Adrenal gland (tissue), 5 donors: Measurements from ENCODE around the gene MLST8.

ENCODE experiments used
- POLR2A ChIP-seq, 2 donors: fragments of 450-650 bp; IDR thresholded peaks; one replicate each; pipeline ENCODE4 v1.6.1; 2017; ENCODE audit warnings: antibody characterized with exemption in 2 of 2, mild to moderate bottlenecking in 2 of 2, moderate library complexity in 1 of 2
- TF ChIP-seq, protein P1 (sequence below), 6 experiments: fragments of 450-650 bp in 4 of 6; fragments of 200-600 bp in 2 of 6; sonication (generic) in 1 of 6; IDR thresholded peaks; 1 replicate in 5 of 6; 2 replicates in 1 of 6; pipeline versions ENCODE4 v1.5.1 to v1.8.0; 2016 to 2021; ENCODE audit warnings: antibody characterized with exemption in 6 of 6, mild to moderate bottlenecking in 2 of 6, moderate library complexity in 1 of 6
- donor health status: DM: no; HTN: no; CAD: no.

DNA sequence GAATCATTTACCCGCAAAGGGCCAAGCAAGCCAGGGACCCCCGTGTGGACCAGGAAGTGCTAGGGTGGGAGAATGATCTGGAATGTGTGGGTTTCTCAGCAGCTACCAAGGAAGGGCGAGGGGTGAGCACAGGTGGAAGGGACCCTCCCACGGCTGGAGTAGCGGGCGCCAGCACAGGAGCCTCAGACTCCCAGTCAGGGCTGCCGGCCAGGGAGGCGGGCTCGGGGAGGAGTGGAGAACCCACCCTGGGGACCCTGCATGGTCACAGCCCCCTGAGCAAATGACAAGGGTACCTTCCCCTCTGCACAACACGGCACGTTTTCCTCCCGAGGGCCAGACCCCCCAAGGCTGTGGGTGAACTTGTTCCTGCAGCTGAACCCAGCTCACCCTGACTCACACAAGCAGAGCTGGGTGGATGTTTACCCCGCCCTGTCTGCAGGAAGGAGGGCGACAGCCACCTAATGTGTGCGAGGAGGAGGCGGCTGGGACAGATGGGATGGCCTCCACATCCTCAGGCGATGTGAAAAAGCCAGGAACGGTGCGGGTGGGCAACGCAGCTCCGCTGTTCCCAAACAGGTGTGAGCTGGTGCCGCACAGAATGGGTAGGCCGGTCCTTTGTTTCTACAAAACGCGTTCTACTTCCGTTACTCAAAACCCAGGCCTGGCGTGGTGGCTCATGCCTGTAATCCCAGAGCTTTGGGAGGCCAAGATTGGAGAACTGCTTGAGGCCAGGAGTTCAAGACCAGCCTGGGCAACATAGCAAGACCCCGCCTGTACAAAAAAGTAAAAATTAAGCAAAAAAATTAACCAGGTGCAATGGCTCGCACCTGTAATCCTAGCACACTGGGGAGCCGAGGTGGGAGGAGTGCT is 39.9 kb downstream of the MLST8 start:
- TF ChIP-seq, protein P1, sequence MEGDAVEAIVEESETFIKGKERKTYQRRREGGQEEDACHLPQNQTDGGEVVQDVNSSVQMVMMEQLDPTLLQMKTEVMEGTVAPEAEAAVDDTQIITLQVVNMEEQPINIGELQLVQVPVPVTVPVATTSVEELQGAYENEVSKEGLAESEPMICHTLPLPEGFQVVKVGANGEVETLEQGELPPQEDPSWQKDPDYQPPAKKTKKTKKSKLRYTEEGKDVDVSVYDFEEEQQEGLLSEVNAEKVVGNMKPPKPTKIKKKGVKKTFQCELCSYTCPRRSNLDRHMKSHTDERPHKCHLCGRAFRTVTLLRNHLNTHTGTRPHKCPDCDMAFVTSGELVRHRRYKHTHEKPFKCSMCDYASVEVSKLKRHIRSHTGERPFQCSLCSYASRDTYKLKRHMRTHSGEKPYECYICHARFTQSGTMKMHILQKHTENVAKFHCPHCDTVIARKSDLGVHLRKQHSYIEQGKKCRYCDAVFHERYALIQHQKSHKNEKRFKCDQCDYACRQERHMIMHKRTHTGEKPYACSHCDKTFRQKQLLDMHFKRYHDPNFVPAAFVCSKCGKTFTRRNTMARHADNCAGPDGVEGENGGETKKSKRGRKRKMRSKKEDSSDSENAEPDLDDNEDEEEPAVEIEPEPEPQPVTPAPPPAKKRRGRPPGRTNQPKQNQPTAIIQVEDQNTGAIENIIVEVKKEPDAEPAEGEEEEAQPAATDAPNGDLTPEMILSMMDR (IDR thresholded peaks at IDR 0.05): no peak
- no peak for TF ChIP-seq POLR2A (IDR thresholded peaks at IDR 0.05)
